ENCODE results near the gene SRRM2.

GRCh38 chr16:2704166-2704982, 48.1 kb upstream of the SRRM2 start:
- TF ChIP-seq EZH2 (IDR thresholded peaks at IDR 0.05; ENCODE audit: borderline replicate concordance, low read length): no peak
- no peak for TF ChIP-seq CTCF (conservative IDR thresholded peaks at IDR 0.05 in 1 of 2, IDR thresholded peaks at IDR 0.05 in 1 of 2; ENCODE audit: extremely low read depth in 1 of 2, insufficient read depth in 1 of 2, low read depth in 1 of 2, low read length in 2 of 2)

Measured in mammary epithelial cell (primary cell).